H9 (cell line): ENCODE data around the gene UBAC1. TPM values are rescaled to one million over a fixed set of nuclear protein-coding genes. Genes with fewer than 3 reads are reported as not detected.
A peak's percentile ranks its signal among the peaks of the same experiment; 100 is the strongest.

ENCODE experiments used
- DNase-seq: peaks from one replicate; pipeline ENCODE4 v3.0.0-alpha.2; 2017
- H2AFZ ChIP-seq: one replicate; pipeline ENCODE4 v1.6.1; 2013; ENCODE audit warnings: mild to moderate bottlenecking, low read length, control low read depth, moderate library complexity
- H2AK5ac ChIP-seq: 2 replicates; pipeline ENCODE4 v1.6.1; 2013; ENCODE audit warnings: low read length, control low read depth, mixed read lengths; ENCODE audit not compliant: insufficient read length
- H2BK120ac ChIP-seq: one replicate; pipeline ENCODE4 v1.6.1; 2013; ENCODE audit warnings: low read depth, mild to moderate bottlenecking, low read length, control low read depth, inconsistent platforms; ENCODE audit not compliant: poor library complexity, severe bottlenecking
- H2BK12ac ChIP-seq: 2 replicates; pipeline ENCODE4 v1.6.1; 2013; ENCODE audit warnings: low read length, control low read depth, mixed read lengths, low read depth; ENCODE audit not compliant: insufficient read length
- H2BK15ac ChIP-seq: 2 replicates; pipeline ENCODE4 v1.6.1; 2013; ENCODE audit warnings: low read depth, low read length, control low read depth
- H2BK20ac ChIP-seq: one replicate; pipeline ENCODE4 v1.6.1; 2013; ENCODE audit warnings: low read depth, mild to moderate bottlenecking, low read length, control low read depth, inconsistent platforms; ENCODE audit not compliant: poor library complexity, severe bottlenecking
- H2BK5ac ChIP-seq: 2 replicates; pipeline ENCODE4 v1.6.1; 2013; ENCODE audit warnings: low read length, control low read depth, mixed read lengths; ENCODE audit not compliant: insufficient read length
- H3K14ac ChIP-seq: 2 replicates; pipeline ENCODE4 v1.6.1; 2013; ENCODE audit warnings: low read length, control low read depth; ENCODE audit not compliant: insufficient read depth
- H3K18ac ChIP-seq: 2 replicates; pipeline ENCODE4 v1.6.1; 2013; ENCODE audit warnings: low read depth, mild to moderate bottlenecking, mixed read lengths, low read length, control low read depth; ENCODE audit not compliant: insufficient read length
- H3K23ac ChIP-seq: 2 replicates; pipeline ENCODE4 v1.6.1; 2013; ENCODE audit warnings: low read length, control low read depth, mixed read lengths, low read depth; ENCODE audit not compliant: insufficient read length
- H3K23me2 ChIP-seq: 2 replicates; pipeline ENCODE4 v1.6.1; 2013; ENCODE audit warnings: low read depth, mild to moderate bottlenecking, mixed read lengths, low read length, control low read depth; ENCODE audit not compliant: insufficient read length, poor library complexity, severe bottlenecking
- H3K27ac ChIP-seq: 2 replicates; pipeline ENCODE4 v1.5.1; 2013; ENCODE audit warnings: low read length, control low read depth, mixed read lengths, low read depth; ENCODE audit not compliant: insufficient read length
- H3K27me3 ChIP-seq: 2 replicates; pipeline ENCODE4 v1.6.1; 2013; ENCODE audit warnings: low read length, control low read depth, inconsistent platforms; ENCODE audit not compliant: insufficient read depth
- H3K4ac ChIP-seq: 2 replicates; pipeline ENCODE4 v1.6.1; 2013; ENCODE audit warnings: low read depth, mild to moderate bottlenecking, control low read depth, inconsistent platforms, low read length, moderate library complexity
- H3K4me1 ChIP-seq: 2 replicates; pipeline ENCODE4 v1.6.1; 2013; ENCODE audit warnings: low read length, control low read depth, inconsistent platforms; ENCODE audit not compliant: insufficient read depth
- H3K4me2 ChIP-seq: 2 replicates; pipeline ENCODE4 v1.6.1; 2013; ENCODE audit warnings: low read length, control low read depth, mixed read lengths; ENCODE audit not compliant: insufficient read length, insufficient read depth
- H3K56ac ChIP-seq: 2 replicates; pipeline ENCODE4 v1.6.1; 2013; ENCODE audit warnings: low read depth, mild to moderate bottlenecking, mixed read lengths, low read length, control low read depth; ENCODE audit not compliant: insufficient read length
- H3K79me1 ChIP-seq: 2 replicates; pipeline ENCODE4 v1.6.1; 2013; ENCODE audit warnings: low read depth, mild to moderate bottlenecking, moderate library complexity, low read length, control low read depth, inconsistent platforms; ENCODE audit not compliant: insufficient read depth, poor library complexity, severe bottlenecking
- H3K79me2 ChIP-seq: 2 replicates; pipeline ENCODE4 v1.6.1; 2013; ENCODE audit warnings: low read length, control low read depth, inconsistent platforms; ENCODE audit not compliant: insufficient read depth
- H3K9ac ChIP-seq: 2 replicates; pipeline ENCODE4 v1.6.1; 2013; ENCODE audit warnings: low read length, control low read depth, mixed read lengths; ENCODE audit not compliant: insufficient read length; ENCODE audit errors: extremely low read depth
- H3K9me3 ChIP-seq: one replicate; pipeline ENCODE4 v1.6.1; 2013; ENCODE audit warnings: low read depth, low read length, inconsistent platforms; ENCODE audit not compliant: control insufficient read depth
- H3T11ph ChIP-seq: one replicate; pipeline ENCODE4 v1.6.1; 2013; ENCODE audit warnings: mild to moderate bottlenecking, low read length, control low read depth, inconsistent platforms
- H4K20me1 ChIP-seq: one replicate; pipeline ENCODE4 v1.6.1; 2013; ENCODE audit not compliant: control insufficient read depth, insufficient read length, insufficient read depth
- H4K5ac ChIP-seq: 2 replicates; pipeline ENCODE4 v1.6.1; 2013; ENCODE audit warnings: low read depth, mild to moderate bottlenecking, mixed read lengths, low read length, control low read depth; ENCODE audit not compliant: insufficient read length
- H4K8ac ChIP-seq: replicated peaks from 2 replicates; pipeline ENCODE4 v1.6.1; 2013; ENCODE audit warnings: low read length, control low read depth, mixed read lengths, low read depth; ENCODE audit not compliant: insufficient read length
- H4K91ac ChIP-seq: 2 replicates; pipeline ENCODE4 v1.6.1; 2013; ENCODE audit warnings: low read depth, mild to moderate bottlenecking, moderate library complexity, mixed read lengths, low read length, control low read depth; ENCODE audit not compliant: insufficient read length
- H3K27ac Mint-ChIP-seq, 3 experiments: 2 replicates in 2 of 3; 3 replicates in 1 of 3; pipeline ENCODE4 v1.8.0; 2020 to 2021; ENCODE audit warnings: mixed read lengths in 3 of 3, mild to moderate bottlenecking in 1 of 3, moderate library complexity in 1 of 3
- H3K27me3 Mint-ChIP-seq: 2 replicates; pipeline ENCODE4 v1.8.0; 2021; ENCODE audit warnings: low read depth, mild to moderate bottlenecking, moderate library complexity, mixed read lengths
- H3K36me3 Mint-ChIP-seq, 3 experiments: 2 replicates in 2 of 3; 3 replicates in 1 of 3; pipeline ENCODE4 v1.8.0; 2020 to 2021; ENCODE audit warnings: low read depth in 3 of 3, mixed read lengths in 3 of 3; ENCODE audit not compliant: insufficient read depth in 1 of 3
- H3K4me1 Mint-ChIP-seq, 2 experiments: 2 replicates each; pipeline ENCODE4 v1.8.0; 2020; ENCODE audit warnings: mixed read lengths in 2 of 2
- H3K4me3 Mint-ChIP-seq, 2 experiments: 2 replicates in 1 of 2; 3 replicates in 1 of 2; pipeline ENCODE4 v1.8.0; 2020 to 2021; ENCODE audit warnings: mild to moderate bottlenecking in 2 of 2, mixed read lengths in 2 of 2, moderate library complexity in 1 of 2
- H3K9me3 Mint-ChIP-seq, 2 experiments: 2 replicates in 1 of 2; 3 replicates in 1 of 2; pipeline ENCODE4 v1.8.0; 2020; ENCODE audit warnings: mild to moderate bottlenecking in 2 of 2, mixed read lengths in 2 of 2, moderate library complexity in 1 of 2
- WGBS: extraction: QIAGEN DNeasy Blood & Tissue Kit; methylation state at CpG from one replicate; pipeline ENCODE4 v1.1.7; 2013; ENCODE audit warnings: missing lambda C conversion rate, low lambda C conversion rate, mixed read lengths; ENCODE audit not compliant: insufficient read length; ENCODE audit errors: extremely low coverage; 5-methylcytosine and 5-hydroxymethylcytosine counted together
- total RNA-seq: library from RNA; stranded (reverse); gene quantifications from 2 replicates; pipeline ENCODE4 v1.2.1, GENCODE V29; 2021
- TF ChIP-seq, protein P1 (sequence below): fragments of 200-600 bp; sonication (generic); conservative IDR thresholded peaks from 3 replicates; pipeline ENCODE4 v1.8.0; 2021; ENCODE audit warnings: antibody characterized with exemption, mild to moderate bottlenecking

The UBAC1 gene
- total RNA-seq, 1 experiment from 2014 or later: 47.5 TPM

DNA sequence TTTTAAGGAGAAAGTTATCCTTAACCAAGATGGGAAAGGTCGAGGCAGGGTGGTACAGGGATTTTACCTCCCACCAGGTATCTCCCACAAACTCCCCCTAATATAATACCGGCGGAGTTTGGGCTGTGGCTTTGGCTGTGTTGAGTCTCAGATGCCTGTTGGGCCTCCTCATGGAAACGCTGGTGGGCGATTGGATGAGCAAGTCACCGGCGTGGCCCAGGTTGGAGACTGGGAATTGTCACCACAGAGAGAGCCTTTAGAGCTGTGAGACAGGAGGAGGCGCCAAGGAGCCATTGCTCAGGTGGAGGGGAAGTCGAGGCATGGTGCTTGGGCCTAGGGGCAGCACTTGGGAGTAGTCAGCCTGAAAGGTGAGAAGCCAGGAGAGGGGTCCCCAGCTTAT, 50.4 kb downstream of the UBAC1 start:
- Mint-ChIP-seq H3K4me3 (no peak overlapping the region), H3K36me3 (peaks cover 69 to 73% (median 72%) of the 10 kb centered on the region in 3 experiments)
- no peak overlapping the region for H2AFZ ChIP-seq

More for the DNA sequence above, 50.4 kb downstream of the UBAC1 start:
- Histone ChIP-seq H3K9ac (no peak overlapping the region), H2BK15ac (no peak overlapping the region), H2BK5ac (no peak overlapping the region), H3K27ac (no peak overlapping the region), H2AK5ac (no peak overlapping the region), H3K14ac (no peak overlapping the region), H4K8ac (no peak overlapping the region), H2BK12ac (no peak overlapping the region), H3T11ph (no peak overlapping the region), H3K23me2 (peaks cover 14% of the 10 kb centered on the region), H3K27me3 (no peaks in the 10 kb centered on the region; the same call in 1 of the 2 replicates), H3K4me2 (no peak overlapping the region), H3K23ac (no peak overlapping the region), H3K4me1 (no peaks in the 10 kb centered on the region), H3K56ac (no peak overlapping the region), H3K4ac (no peak overlapping the region), H4K20me1 (no peaks in the 10 kb centered on the region), H2BK120ac (no peak overlapping the region), H3K79me1 (peaks cover 3% of the 10 kb centered on the region), H4K5ac (no peak overlapping the region), H3K18ac (no peak overlapping the region), H3K79me2 (peaks cover 8% of the 10 kb centered on the region; the same call in 1 of the 2 replicates), H2BK20ac (no peak overlapping the region), H4K91ac (no peak overlapping the region), H3K9me3 (peaks cover 20% of the 10 kb centered on the region)
- TF ChIP-seq, protein P1, sequence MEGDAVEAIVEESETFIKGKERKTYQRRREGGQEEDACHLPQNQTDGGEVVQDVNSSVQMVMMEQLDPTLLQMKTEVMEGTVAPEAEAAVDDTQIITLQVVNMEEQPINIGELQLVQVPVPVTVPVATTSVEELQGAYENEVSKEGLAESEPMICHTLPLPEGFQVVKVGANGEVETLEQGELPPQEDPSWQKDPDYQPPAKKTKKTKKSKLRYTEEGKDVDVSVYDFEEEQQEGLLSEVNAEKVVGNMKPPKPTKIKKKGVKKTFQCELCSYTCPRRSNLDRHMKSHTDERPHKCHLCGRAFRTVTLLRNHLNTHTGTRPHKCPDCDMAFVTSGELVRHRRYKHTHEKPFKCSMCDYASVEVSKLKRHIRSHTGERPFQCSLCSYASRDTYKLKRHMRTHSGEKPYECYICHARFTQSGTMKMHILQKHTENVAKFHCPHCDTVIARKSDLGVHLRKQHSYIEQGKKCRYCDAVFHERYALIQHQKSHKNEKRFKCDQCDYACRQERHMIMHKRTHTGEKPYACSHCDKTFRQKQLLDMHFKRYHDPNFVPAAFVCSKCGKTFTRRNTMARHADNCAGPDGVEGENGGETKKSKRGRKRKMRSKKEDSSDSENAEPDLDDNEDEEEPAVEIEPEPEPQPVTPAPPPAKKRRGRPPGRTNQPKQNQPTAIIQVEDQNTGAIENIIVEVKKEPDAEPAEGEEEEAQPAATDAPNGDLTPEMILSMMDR: 0 out of 3 replicates have a peak, but pooled peaks have one; percentile 11
- H3K27ac Mint-ChIP-seq: no peak overlapping the region
- peaks cover 29 to 59% of the 10 kb centered on the region in 2 experiments for H3K9me3 Mint-ChIP-seq
- no CpG with 5 or more reads among the region's 9 CpGs for WGBS
- DNase-seq: no peak
- H3K27me3 Mint-ChIP-seq: peaks cover 28% of the 10 kb centered on the region
- H3K4me1 Mint-ChIP-seq: peaks cover 9 to 14% of the 10 kb centered on the region in 2 experiments
